ENCODE measurements around the gene TRIM71. TPM values are rescaled to one million over a fixed set of nuclear protein-coding genes. Genes with fewer than 3 reads are reported as not detected.

Gene TRIM71
- total RNA-seq, 2 donors from 2014 or later: not detected

- Histone ChIP-seq H3K4me1 (no peaks in the 10 kb centered on the region), H3K9me3 (no peaks in the 10 kb centered on the region), H3K27ac (no peak overlapping the region), H3K27me3 (no peaks in the 10 kb centered on the region), H3K36me3 (no peaks in the 10 kb centered on the region), H3K4me3 (no peak overlapping the region)
- TF ChIP-seq CTCF (IDR thresholded peaks at IDR 0.05): no peak
- DNase-seq (ENCODE audit: low spot score): no peak
Measured at GRCh38 chr3:32867954-32868353, 50.2 kb downstream of the TRIM71 start.

- DNase-seq (ENCODE audit: low spot score): no peak
- no peaks in the 10 kb centered on the region for H3K36me3 ChIP-seq
- H3K4me1 ChIP-seq: peaks cover 0 to 5% of the 10 kb centered on the region in 2 donors
- H3K4me3 ChIP-seq: no peak overlapping the region
- no peaks in the 10 kb centered on the region for H3K27me3 ChIP-seq
- H3K27ac ChIP-seq: no peak overlapping the region
- H3K9me3 ChIP-seq: no peaks in the 10 kb centered on the region
- TF ChIP-seq CTCF (IDR thresholded peaks at IDR 0.05): no peak
Measured at GRCh38 chr3:32868719-32869512, 51.1 kb downstream of the TRIM71 start.

- Histone ChIP-seq H3K9me3 (no peaks in the 10 kb centered on the region), H3K4me3 (no peak overlapping the region), H3K36me3 (no peaks in the 10 kb centered on the region), H3K27ac (no peak overlapping the region), H3K4me1 (peaks cover 0 to 5% of the 10 kb centered on the region in 2 donors), H3K27me3 (no peaks in the 10 kb centered on the region)
- TF ChIP-seq CTCF (IDR thresholded peaks at IDR 0.05): no peak
- DNase-seq (ENCODE audit: low spot score): no peak
Measured at GRCh38 chr3:32869513-32870047, 51.8 kb downstream of the TRIM71 start.

- Histone ChIP-seq H3K27me3 (no peaks in the 10 kb centered on the region), H3K36me3 (no peaks in the 10 kb centered on the region), H3K27ac (no peak overlapping the region), H3K9me3 (no peaks in the 10 kb centered on the region), H3K4me1 (peaks cover 0 to 5% of the 10 kb centered on the region in 2 donors), H3K4me3 (no peak overlapping the region)
- no peak for TF ChIP-seq CTCF (IDR thresholded peaks at IDR 0.05)
- no peak for DNase-seq (ENCODE audit: low spot score)
Measured at GRCh38 chr3:32870373-32871095, 52.7 kb downstream of the TRIM71 start.

GRCh38 chr3:32871273-32871672 is 53.5 kb downstream of the TRIM71 start:
- Histone ChIP-seq H3K9me3 (no peaks in the 10 kb centered on the region), H3K36me3 (no peaks in the 10 kb centered on the region), H3K27ac (no peak overlapping the region), H3K4me1 (peaks cover 0 to 5% of the 10 kb centered on the region in 2 donors), H3K4me3 (no peak overlapping the region), H3K27me3 (no peaks in the 10 kb centered on the region)
- no peak for DNase-seq (ENCODE audit: low spot score)
- no peak for TF ChIP-seq CTCF (IDR thresholded peaks at IDR 0.05)

Measured in right atrium auricular region (tissue), 2 donors.